H1 (cell line): ENCODE data around the gene RPUSD3. TPM values are rescaled to one million over a fixed set of nuclear protein-coding genes. Genes with fewer than 3 reads are reported as not detected.

Source experiments
- CTCF ChIA-PET: fragments of 300-600 bp; sonication (Branson Sonifier 250); formaldehyde crosslinking; loops from one replicate; lab custom pipeline; 2021; ENCODE audit not compliant: partially characterized antibody; lab: Charles Lee
- POLR2A ChIA-PET: fragments of 300-600 bp; sonication (Branson Sonifier 250); formaldehyde crosslinking; loops from one replicate; lab custom pipeline; 2021; ENCODE audit warnings: inconsistent platforms; ENCODE audit not compliant: partially characterized antibody; lab: Charles Lee
- DNase-seq, 2 experiments: peaks; one replicate each; pipeline versions ENCODE4 v3.0.0 to v3.0.0-alpha.2; 2010 to 2022; ENCODE audit warnings: low spot score in 2 of 2, low read depth in 1 of 2, mixed read lengths in 1 of 2
- FAIRE-seq: peaks from 2 replicates; lab custom pipeline; 2011; peaks lifted over from hg19 to GRCh38; lab: Jason Lieb, UNC
- H2AFZ ChIP-seq: 2 replicates; pipeline ENCODE4 v1.8.1; 2012; ENCODE audit warnings: low read length, inconsistent platforms
- H2AK5ac ChIP-seq: 2 replicates; pipeline ENCODE4 v1.6.1; 2013; ENCODE audit warnings: low read depth, low read length
- H2BK120ac ChIP-seq: replicated peaks from 2 replicates; pipeline ENCODE3; 2013; ENCODE audit warnings: low read depth, low read length, inconsistent platforms
- H2BK12ac ChIP-seq: 2 replicates; pipeline ENCODE4 v1.6.1; 2013; ENCODE audit warnings: low read depth, low read length
- H2BK15ac ChIP-seq: 2 replicates; pipeline ENCODE4 v1.6.1; 2013; ENCODE audit warnings: low read length
- H2BK20ac ChIP-seq: 2 replicates; pipeline ENCODE4 v1.6.1; 2013; ENCODE audit warnings: low read length
- H2BK5ac ChIP-seq: 2 replicates; pipeline ENCODE4 v1.6.1; 2013; ENCODE audit warnings: low read depth, low read length
- H3K14ac ChIP-seq: 2 replicates; pipeline ENCODE4 v1.6.1; 2013; ENCODE audit warnings: inconsistent platforms; ENCODE audit not compliant: insufficient read length
- H3K18ac ChIP-seq: 2 replicates; pipeline ENCODE4 v1.6.1; 2013; ENCODE audit warnings: low read length; ENCODE audit errors: extremely low read depth
- H3K23ac ChIP-seq: 2 replicates; pipeline ENCODE4 v1.6.1; 2013; ENCODE audit warnings: inconsistent platforms; ENCODE audit not compliant: insufficient read length
- H3K23me2 ChIP-seq: 2 replicates; pipeline ENCODE4 v1.6.1; 2013; ENCODE audit warnings: low read depth, low read length
- H3K27ac ChIP-seq: 2 replicates; pipeline ENCODE4 v1.6.1; 2011; ENCODE audit warnings: low read depth, low read length, inconsistent platforms
- H3K27me3 ChIP-seq, 4 experiments: replicated peaks in 1 of 4; 1 replicate in 1 of 4; 2 replicates in 3 of 4; pipeline versions ENCODE4 v1.6.1 to v1.8.1; 2011 to 2013; ENCODE audit warnings: low read length in 3 of 4, mild to moderate bottlenecking in 3 of 4, inconsistent platforms in 2 of 4, mixed read lengths in 2 of 4, moderate library complexity in 1 of 4; ENCODE audit not compliant: control insufficient read depth in 3 of 4, insufficient read depth in 3 of 4; ENCODE audit errors: extremely low read depth in 1 of 4
- H3K36me3 ChIP-seq, 4 experiments: 2 replicates each; pipeline versions ENCODE4 v1.6.1 to v1.8.1; 2011 to 2013; ENCODE audit warnings: mild to moderate bottlenecking in 4 of 4, low read length in 3 of 4, moderate library complexity in 2 of 4, control low read depth in 1 of 4, inconsistent platforms in 1 of 4; ENCODE audit not compliant: insufficient read depth in 4 of 4, control insufficient read depth in 2 of 4
- H3K4ac ChIP-seq: replicated peaks from 2 replicates; pipeline ENCODE3; 2013; ENCODE audit warnings: low read length, low read depth, mixed read lengths, inconsistent platforms; ENCODE audit not compliant: insufficient read length
- H3K4me1 ChIP-seq, 4 experiments: replicated peaks in 1 of 4; 1 replicate in 1 of 4; 2 replicates in 3 of 4; pipeline versions ENCODE4 v1.6.1 to v1.8.1; 2011 to 2013; ENCODE audit warnings: low read length in 3 of 4, inconsistent platforms in 2 of 4, mixed read lengths in 1 of 4; ENCODE audit not compliant: insufficient read depth in 4 of 4, control insufficient read depth in 3 of 4
- H3K4me2 ChIP-seq, 2 experiments: 2 replicates each; pipeline versions ENCODE4 v1.6.1 to v1.8.1; 2011 to 2013; ENCODE audit warnings: low read depth in 2 of 2, low read length in 2 of 2, control low read depth in 1 of 2, inconsistent platforms in 1 of 2, mild to moderate bottlenecking in 1 of 2; ENCODE audit not compliant: insufficient read depth in 1 of 2
- H3K4me3 ChIP-seq, 4 experiments: fragments of 200-600, 300-600 bp in 1 of 4; sonication (generic), shearing (Covaris generic), sonication (Bioruptor Twin) in 1 of 4; 2 replicates each; pipeline versions ENCODE4 v1.5.1 to v1.8.1; 2011 to 2016; ENCODE audit warnings: low read length in 4 of 4, low read depth in 3 of 4, control low read depth in 2 of 4, inconsistent platforms in 2 of 4, mild to moderate bottlenecking in 2 of 4, mixed read lengths in 1 of 4, moderate library complexity in 1 of 4; ENCODE audit not compliant: insufficient read depth in 2 of 4; ENCODE audit errors: extremely low read depth in 1 of 4
- H3K56ac ChIP-seq: replicated peaks from 2 replicates; pipeline ENCODE3; 2013; ENCODE audit warnings: low read depth, mild to moderate bottlenecking, mixed read lengths, low read length, inconsistent platforms; ENCODE audit not compliant: insufficient read length
- H3K79me1 ChIP-seq: 2 replicates; pipeline ENCODE4 v1.6.1; 2013; ENCODE audit warnings: low read depth, low read length, control low read depth
- H3K79me2 ChIP-seq, 2 experiments: 2 replicates each; pipeline versions ENCODE4 v1.6.1 to v1.8.1; 2012 to 2013; ENCODE audit warnings: low read length in 2 of 2, mild to moderate bottlenecking in 2 of 2, inconsistent platforms in 1 of 2; ENCODE audit not compliant: insufficient read depth in 2 of 2, control insufficient read depth in 1 of 2
- H3K9ac ChIP-seq, 4 experiments: replicated peaks in 1 of 4; 1 replicate in 1 of 4; 2 replicates in 3 of 4; pipeline versions ENCODE4 v1.6.1 to v1.8.1; 2011 to 2013; ENCODE audit warnings: low read depth in 3 of 4, low read length in 3 of 4, control low read depth in 2 of 4, mild to moderate bottlenecking in 2 of 4, moderate library complexity in 2 of 4, inconsistent platforms in 1 of 4; ENCODE audit errors: extremely low read depth in 1 of 4
- H3K9me3 ChIP-seq, 2 experiments: 2 replicates each; pipeline versions ENCODE4 v1.6.1 to v1.8.1; 2012 to 2013; ENCODE audit warnings: mild to moderate bottlenecking in 2 of 2, moderate library complexity in 2 of 2, control low read depth in 1 of 2, inconsistent platforms in 1 of 2, low read depth in 1 of 2, low read length in 1 of 2, mixed read lengths in 1 of 2; ENCODE audit not compliant: insufficient read depth in 2 of 2
- H4K20me1 ChIP-seq, 2 experiments: replicated peaks in 1 of 2; 2 replicates each; pipeline versions ENCODE3 to v1.8.1; 2011 to 2013; ENCODE audit warnings: inconsistent platforms in 2 of 2, low read length in 2 of 2, mild to moderate bottlenecking in 1 of 2; ENCODE audit not compliant: insufficient read depth in 2 of 2, control insufficient read depth in 1 of 2
- H4K5ac ChIP-seq: 2 replicates; pipeline ENCODE4 v1.6.1; 2013; ENCODE audit warnings: low read length, low read depth, mixed read lengths, inconsistent platforms; ENCODE audit not compliant: insufficient read length
- H4K8ac ChIP-seq: 2 replicates; pipeline ENCODE4 v1.8.0; 2013; ENCODE audit warnings: mild to moderate bottlenecking, moderate library complexity, low read length, inconsistent platforms; ENCODE audit not compliant: insufficient read depth; ENCODE audit errors: extremely low read depth
- H4K91ac ChIP-seq: replicated peaks from 2 replicates; pipeline ENCODE3; 2013; ENCODE audit warnings: low read length, mixed read lengths, inconsistent platforms; ENCODE audit not compliant: insufficient read length
- ASH2L ChIP-seq: fragments of 200-600, 300-600 bp; sonication (generic); IDR thresholded peaks from one replicate; pipeline ENCODE4 v1.7.1; 2017; ENCODE audit warnings: low read length
- ATF3 ChIP-seq: IDR thresholded peaks from 2 replicates; pipeline ENCODE4 v1.6.1; 2011; ENCODE audit warnings: low read depth, mild to moderate bottlenecking, low read length; ENCODE audit not compliant: insufficient read depth
- CBX5 ChIP-seq: fragments of 300-800, 300-1000 bp; sonication (generic); IDR thresholded peaks from 2 replicates; pipeline ENCODE4 v1.7.1; 2016; ENCODE audit warnings: antibody characterized with exemption, low read length, low read depth
- CBX8 ChIP-seq: fragments of 300-800, 300-1000 bp; sonication (generic); IDR thresholded peaks from 2 replicates; pipeline ENCODE4 v1.7.1; 2016; ENCODE audit warnings: low read depth, low read length, borderline replicate concordance
- CHD2 ChIP-seq: IDR thresholded peaks from 2 replicates; pipeline ENCODE4 v1.6.1; 2012; ENCODE audit warnings: low read length, improper control_type of control experiment
- JUND ChIP-seq: IDR thresholded peaks from 2 replicates; pipeline ENCODE4 v1.6.1; 2011; ENCODE audit warnings: mild to moderate bottlenecking, improper control_type of control experiment, low read length
- KDM5A ChIP-seq: fragments of 200-600 bp; IDR thresholded peaks from 2 replicates; pipeline ENCODE4 v1.7.1; 2012; ENCODE audit warnings: mild to moderate bottlenecking, low read length, inconsistent platforms, mixed read lengths
- MAFK ChIP-seq: IDR thresholded peaks from 2 replicates; pipeline ENCODE4 v1.6.1; 2012; ENCODE audit warnings: low read depth, mild to moderate bottlenecking, improper control_type of control experiment, low read length
- MAX ChIP-seq: IDR thresholded peaks from 2 replicates; pipeline ENCODE4 v1.6.1; 2012; ENCODE audit warnings: inconsistent platforms
- POLR2A ChIP-seq, 2 experiments: IDR thresholded peaks; 1 replicate in 1 of 2; 2 replicates in 1 of 2; pipeline ENCODE4 v1.6.1; 2011; ENCODE audit warnings: low read depth in 2 of 2, low read length in 2 of 2, mild to moderate bottlenecking in 2 of 2; ENCODE audit errors: control extremely low read depth in 1 of 2
- POLR2AphosphoS5 ChIP-seq: IDR thresholded peaks from 2 replicates; pipeline ENCODE4 v1.6.1; 2011; ENCODE audit warnings: low read depth, low read length
- SIN3A ChIP-seq, 2 experiments: IDR thresholded peaks in 1 of 2; conservative IDR thresholded peaks in 1 of 2; 2 replicates each; pipeline ENCODE4 v1.6.1; 2011 to 2012; ENCODE audit warnings: low read length in 2 of 2, improper control_type of control experiment in 1 of 2, low read depth in 1 of 2, mild to moderate bottlenecking in 1 of 2
- SIX5 ChIP-seq: IDR thresholded peaks from 2 replicates; pipeline ENCODE4 v1.6.1; 2011; ENCODE audit warnings: mild to moderate bottlenecking, low read depth, low read length
- SP1 ChIP-seq: IDR thresholded peaks from 2 replicates; pipeline ENCODE4 v1.6.1; 2011; ENCODE audit warnings: low read depth, low read length
- TAF1 ChIP-seq: IDR thresholded peaks from 2 replicates; pipeline ENCODE4 v1.6.1; 2011; ENCODE audit warnings: mild to moderate bottlenecking, low read depth, low read length
- polyA plus RNA-seq, 7 experiments: library from polyadenylated mRNA; depleted of rRNA in 3 of 7; stranded (reverse) in 5 of 7; unstranded in 2 of 7; fragments of >200 nt in 5 of 7; fragments of 200-250 nt in 2 of 7; gene quantifications; 1 replicate in 5 of 7; 2 replicates in 1 of 7; 4 replicates in 1 of 7; pipeline versions ENCODE4 v1.2.1 to v1.2.3, GENCODE V29; 2011 to 2013; ENCODE audit warnings: missing spikeins in 2 of 7, mixed read lengths in 2 of 7
- total RNA-seq: library from RNA; stranded (reverse); fragmentation: NEBNext Ultra II Directional; extraction: Animal tissue kit (Norgen Biotek cat#: 25700); gene quantifications from 2 replicates; pipeline ENCODE4 v1.2.1, GENCODE V29; 2021
- TF ChIP-seq, protein P1 (sequence below): IDR thresholded peaks from 2 replicates; pipeline ENCODE4 v1.6.1; 2012; ENCODE audit warnings: inconsistent platforms

The RPUSD3 gene
- total and polyA plus RNA-seq, 2 of the 8 experiments (the other 6 are each of a cell fraction or from before 2014, with no cell fraction given), result 68.4 to 154 TPM

- Histone ChIP-seq H3K18ac (no peak overlapping the region), H3K79me1 (no peaks in the 10 kb centered on the region), H4K8ac (no peak overlapping the region), H3K27ac (no peak overlapping the region), H3K9me3 (no peaks in the 10 kb centered on the region), H3K9ac (no peak overlapping the region), H3K56ac (no peak overlapping the region), H2BK20ac (no peak overlapping the region), H3K14ac (no peak overlapping the region), H3K79me2 (no peaks in the 10 kb centered on the region), H2BK12ac (no peak overlapping the region), H2BK120ac (no peak overlapping the region), H2BK5ac (no peak overlapping the region), H3K27me3 (no peaks in the 10 kb centered on the region), H4K5ac (no peak overlapping the region), H3K4me2 (no peak overlapping the region), H3K23me2 (no peaks in the 10 kb centered on the region), H3K4me3 (no peak overlapping the region), H4K20me1 (no peaks in the 10 kb centered on the region), H3K36me3 (no peaks in the 10 kb centered on the region), H3K23ac (no peak overlapping the region), H3K4ac (no peak overlapping the region), H2AFZ (no peak overlapping the region), H4K91ac (no peak overlapping the region), H2AK5ac (no peak overlapping the region), H3K4me1 (no peaks in the 10 kb centered on the region; a peak in 1 of 7 replicates), H2BK15ac (no peak overlapping the region)
- FAIRE-seq, result no peak
- POLR2A ChIA-PET, result no interaction called here
- CTCF ChIA-PET, result interaction anchor here (1.2 to 2.0 kb wide), 2 partner anchors 26 to 27 kb away, joined by 3 to 4 read pairs; no protein-coding TSS in a partner anchor
- no peak for DNase-seq
- TF ChIP-seq JUND (no peak), POLR2AphosphoS5 (no peak), MAFK (no peak), TAF1 (no peak), SP1 (no peak), MAX (no peak), POLR2A (IDR thresholded peaks at IDR 0.05; ENCODE audit: control extremely low read depth in 1 of 2, low read depth in 2 of 2, low read length in 2 of 2) (no peak), ASH2L (no peak), ATF3 (no peak), CHD2 (no peak), CBX8 (no peak), CBX5 (no peak), KDM5A (no peak), SIX5 (no peak), SIN3A (conservative IDR thresholded peaks at IDR 0.05 in 1 of 2, IDR thresholded peaks at IDR 0.05 in 1 of 2; ENCODE audit: low read depth in 1 of 2, low read length in 2 of 2) (no peak)
- TF ChIP-seq, protein P1, sequence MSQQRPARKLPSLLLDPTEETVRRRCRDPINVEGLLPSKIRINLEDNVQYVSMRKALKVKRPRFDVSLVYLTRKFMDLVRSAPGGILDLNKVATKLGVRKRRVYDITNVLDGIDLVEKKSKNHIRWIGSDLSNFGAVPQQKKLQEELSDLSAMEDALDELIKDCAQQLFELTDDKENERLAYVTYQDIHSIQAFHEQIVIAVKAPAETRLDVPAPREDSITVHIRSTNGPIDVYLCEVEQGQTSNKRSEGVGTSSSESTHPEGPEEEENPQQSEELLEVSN, result no peak
Observed at GRCh38 chr3:9875448-9875847, 31.6 kb upstream of the RPUSD3 start.
